ENCODE data around the gene CA10.

Gene CA10

DNA sequence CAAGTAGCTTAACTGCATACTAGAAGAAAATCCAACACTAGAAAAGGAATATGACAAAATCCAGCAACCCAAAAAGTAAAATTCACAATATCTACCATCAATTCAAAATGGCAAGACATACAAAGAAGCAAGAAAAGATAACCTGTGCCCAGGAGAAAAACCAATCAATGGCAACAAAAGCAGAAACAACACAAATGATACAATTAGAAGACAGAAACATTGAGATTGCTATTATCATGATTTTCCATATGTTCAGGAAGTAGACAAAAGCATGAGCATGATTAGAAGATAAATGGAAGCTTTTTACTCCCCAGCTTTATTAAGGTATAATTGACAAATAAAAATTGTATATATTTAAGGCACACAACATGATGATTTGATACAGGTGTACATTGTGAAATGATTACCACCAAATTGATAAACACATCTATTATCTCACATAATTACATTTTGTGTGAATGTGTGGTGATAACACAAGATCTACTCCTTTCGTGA lies 117.3 kb downstream of the CA10 start:
- DNase-seq: no peak

DNA sequence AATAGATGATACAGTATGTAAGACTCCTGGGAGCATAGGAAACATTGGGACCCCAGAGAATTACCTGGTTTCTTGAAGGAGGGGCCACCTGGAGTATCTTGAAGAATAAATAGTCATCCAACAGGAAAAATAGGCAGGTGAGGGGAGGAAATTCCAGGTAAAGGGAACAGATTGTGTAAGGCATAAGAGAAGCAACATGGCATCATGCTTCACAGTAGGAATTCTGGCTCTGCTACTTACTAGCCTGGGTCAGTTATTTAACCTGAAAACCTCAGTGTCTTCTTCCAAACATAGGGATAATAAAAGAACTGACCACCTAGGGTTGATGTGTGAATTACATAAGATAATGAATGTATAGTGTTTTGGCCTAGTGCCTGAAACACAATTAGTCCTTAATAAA lies 122.1 kb downstream of the CA10 start:
- no peak for DNase-seq

DNA sequence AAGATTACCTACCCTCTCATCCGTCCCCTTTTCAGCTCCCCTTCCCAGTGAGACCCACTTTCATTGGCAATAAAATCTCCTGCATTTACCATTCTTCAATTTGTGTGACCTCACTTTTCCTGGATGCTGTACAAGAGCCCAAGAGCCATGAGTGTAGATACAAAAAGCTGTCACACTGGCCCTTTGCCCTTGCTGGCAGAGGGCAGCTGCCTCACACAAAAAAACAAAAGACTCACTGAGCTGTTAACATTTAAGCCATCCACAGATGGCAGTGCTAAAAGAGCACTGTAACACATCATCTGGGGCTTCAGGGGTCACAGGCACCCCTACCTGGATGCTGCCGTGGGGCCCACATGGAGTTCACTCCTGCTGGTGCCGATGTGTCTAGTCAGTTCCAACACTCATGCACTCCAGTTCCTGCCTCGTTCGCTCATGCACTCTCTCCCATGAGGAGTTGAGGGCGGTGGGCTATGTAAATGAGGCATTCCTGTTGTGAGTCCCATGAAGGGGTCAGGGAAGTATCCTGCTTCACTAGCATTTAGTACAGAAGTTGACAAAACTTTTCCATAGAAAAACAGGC lies 123.1 kb downstream of the CA10 start:
- no peak for DNase-seq

DNA sequence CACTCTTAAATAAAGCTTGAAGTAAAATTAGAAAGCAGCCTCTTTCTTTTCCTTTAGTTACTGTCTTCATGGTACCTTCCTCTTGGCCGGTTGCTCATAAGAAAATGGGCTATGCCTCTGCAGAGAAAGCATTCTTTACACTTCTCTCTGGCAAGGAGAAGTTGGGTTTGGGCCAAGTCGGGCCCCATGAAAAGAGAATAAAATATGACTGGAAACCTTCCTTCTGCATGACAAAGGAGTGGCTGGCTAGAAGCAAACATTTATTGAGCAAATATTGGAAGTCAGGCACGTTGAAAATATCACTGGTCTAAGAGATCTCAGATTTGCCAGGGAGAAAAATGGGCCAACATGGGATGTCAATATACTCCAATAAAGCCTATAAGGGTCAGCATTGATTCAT lies 126.1 kb downstream of the CA10 start:
- no peak for DNase-seq

DNA sequence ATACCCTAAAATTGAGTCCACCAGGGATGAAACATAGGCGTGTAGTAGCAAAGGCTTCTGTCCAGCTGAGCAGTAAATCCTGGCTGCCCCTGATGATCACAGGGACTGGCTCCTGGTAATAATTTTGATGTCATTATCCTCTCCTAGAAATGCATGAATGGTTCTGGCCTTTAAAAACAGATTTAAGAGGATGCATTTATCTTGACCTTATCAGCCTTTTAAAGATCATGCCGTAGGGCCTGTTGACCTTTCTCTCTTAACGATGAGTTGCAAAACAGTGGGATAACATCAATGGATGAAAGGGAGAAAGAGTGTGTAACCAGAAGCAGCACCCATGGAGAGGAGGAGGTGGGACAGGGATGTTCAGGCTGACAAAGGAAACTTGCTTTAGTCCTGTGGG lies 128.5 kb downstream of the CA10 start:
- no peak for DNase-seq

DNA sequence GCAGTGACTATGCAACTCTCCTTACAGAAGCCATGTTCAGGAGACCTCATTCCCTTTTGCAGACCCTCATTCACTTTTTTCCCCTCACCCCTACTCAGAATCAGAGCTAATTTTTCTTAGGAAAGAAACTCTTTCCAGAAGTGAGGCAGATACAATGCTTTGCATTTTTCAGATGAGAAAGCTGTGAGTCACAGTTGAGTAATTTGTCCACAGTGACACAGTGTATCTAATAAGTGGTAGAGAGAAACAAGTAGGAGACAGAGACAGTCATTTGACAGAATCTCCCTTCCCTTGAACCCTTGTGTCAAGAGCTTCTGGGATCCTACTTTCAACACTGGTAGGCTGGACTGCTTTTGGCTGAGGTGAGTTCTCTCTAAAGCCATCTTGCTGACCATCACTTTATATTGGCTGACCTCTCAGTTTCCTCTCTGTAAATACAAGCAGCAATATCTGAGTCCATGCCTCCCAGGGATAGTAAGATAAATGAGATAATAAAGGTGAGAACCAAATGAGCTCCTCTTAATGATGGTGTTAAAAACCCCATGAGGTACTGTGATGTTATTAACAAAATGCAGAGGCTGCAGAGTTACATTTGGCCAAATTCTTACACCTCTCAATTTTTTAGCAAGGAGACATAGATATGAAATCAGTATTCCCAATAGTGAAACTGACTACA lies 130.8 kb downstream of the CA10 start:
- DNase-seq: no peak

DNA sequence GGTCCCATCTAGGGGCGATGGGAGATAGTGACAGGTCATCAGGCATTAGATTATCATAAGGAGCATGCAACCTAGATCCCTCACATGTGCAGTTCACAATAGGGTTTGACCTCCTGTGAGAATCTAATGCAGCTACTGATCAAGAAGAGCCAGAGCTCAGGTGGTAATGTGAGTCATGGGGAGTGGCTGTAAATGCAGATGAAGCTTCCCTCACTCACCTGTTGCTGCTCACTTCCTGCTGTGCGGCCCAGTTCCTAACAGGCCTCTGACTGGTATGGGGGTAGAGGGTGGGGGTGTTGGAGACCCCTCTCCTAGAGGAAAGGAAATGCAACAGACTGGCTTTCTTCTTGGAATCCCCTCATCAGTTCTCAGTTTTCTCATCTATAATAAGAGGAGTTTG lies 131.4 kb downstream of the CA10 start:
- no peak for DNase-seq

DNA sequence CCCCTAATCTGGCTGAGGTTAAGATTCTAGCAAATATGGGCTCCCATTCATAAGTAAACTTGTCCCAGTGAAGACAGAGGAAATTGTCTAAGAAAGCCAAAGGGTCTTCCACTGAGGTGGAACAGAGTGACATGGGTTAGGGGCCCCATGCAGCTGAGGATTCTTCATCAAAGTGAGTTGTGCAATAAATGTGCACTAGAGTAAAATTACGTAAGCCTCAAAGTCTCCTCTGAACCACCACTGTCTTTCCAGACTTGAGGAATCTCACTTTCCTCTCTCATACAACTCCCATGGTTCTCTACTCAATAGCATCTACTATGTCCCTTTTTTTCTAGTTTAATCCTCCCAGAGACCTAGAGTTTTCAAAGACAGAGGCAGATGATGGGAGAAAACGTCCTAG lies 132.4 kb downstream of the CA10 start:
- no peak for DNase-seq

DNA sequence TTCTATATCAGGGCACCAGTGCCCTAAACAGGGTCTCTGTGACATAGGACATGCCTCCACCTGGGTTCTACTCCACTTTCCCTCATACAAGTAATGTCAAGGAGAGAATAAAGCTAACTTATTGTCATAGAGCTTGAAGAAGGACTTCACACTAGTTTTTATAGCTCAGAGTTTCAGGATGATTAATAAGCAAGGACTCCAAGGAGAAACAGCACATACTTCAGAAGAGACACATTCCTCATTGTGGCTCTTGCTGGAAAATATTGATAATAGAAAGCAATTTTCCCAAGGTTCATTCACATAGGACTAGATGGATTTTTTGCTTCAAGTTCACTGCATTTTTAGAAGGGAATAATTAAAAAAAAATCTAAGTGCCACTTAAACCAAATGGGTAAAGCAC lies 133.3 kb downstream of the CA10 start:
- no peak for DNase-seq

DNA sequence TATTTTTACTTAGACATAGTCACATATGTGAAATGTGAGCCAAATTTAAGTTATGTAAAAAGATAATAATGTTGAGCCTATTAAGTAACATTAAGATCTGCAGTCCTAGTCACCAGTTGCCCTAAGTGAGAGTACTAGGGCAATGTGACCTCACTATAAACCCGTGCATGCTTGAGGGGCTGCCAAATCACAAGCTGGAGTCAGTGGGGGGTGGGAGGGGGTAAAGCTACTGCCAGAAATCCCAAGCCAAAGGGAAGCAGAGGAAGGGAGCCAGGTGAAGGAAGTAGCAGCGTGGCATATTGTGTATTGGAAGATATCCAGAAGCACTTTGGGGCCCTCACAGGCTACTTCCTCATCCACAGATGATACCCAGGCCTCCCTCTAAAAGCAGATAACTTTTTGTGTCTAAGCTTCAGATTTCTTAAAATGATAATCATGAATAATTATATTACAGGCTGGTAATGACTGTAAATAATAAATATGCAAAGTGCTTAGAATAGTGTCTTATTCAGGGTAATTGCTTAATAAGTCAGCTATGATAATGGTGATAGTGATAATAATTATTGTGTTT lies 134.1 kb downstream of the CA10 start:
- no peak for DNase-seq

DNA sequence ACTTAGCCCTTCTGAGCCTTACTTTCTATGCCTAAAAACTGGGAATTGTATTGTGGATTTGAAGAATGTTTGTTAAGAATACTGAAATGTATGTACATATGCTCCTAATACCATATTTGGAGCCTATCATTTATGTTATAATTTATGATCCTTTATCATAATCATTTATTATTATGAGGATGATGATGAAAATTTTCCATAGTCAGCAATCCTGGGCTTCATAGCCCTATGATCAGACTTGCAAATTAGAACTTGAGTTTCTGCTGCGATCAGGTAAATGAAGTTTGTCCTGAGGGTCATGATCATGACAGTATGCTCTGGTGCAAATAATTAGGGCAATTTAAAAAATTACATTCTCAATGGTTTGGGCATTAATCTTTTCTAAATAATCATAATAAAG lies 147.4 kb downstream of the CA10 start:
- DNase-seq: no peak

DNA sequence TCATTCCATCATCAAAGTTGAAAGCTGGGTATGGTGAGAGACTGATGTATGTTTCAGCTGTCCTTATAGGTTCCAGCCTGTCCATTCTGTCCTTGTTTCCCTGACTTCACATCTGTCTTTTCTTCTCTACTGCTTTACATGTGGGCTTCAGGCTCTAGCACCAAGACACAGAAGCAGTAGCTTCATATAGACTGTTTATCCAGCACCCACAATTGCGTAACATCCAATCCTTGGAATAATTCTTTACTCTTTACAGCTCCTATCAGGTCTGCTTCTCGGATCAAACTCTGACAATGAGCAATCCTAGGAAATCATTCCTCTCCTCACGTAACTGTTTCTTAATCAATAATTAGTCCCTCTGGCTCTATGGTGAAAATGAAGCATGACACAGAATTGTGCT lies 158.9 kb downstream of the CA10 start:
- no peak for DNase-seq

DNA sequence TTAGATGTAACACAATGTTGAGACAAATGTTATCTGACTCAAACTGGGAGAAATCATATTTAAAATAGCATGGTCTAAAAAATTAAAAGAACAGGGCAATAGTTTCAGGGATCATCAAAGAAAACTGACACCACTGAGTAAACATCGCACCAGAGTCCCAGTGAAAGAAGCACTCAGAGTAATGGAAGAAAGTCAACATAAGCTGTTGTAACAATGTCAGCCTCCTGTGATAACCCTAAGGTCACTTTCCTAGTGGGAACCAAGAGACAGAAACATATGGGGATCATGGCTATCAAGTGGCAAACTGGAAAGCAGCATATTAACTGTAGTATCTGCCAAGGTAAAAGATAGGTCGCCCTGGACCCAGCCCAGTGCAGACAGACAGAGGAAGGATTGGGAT lies 160.8 kb downstream of the CA10 start:
- DNase-seq: no peak

DNA sequence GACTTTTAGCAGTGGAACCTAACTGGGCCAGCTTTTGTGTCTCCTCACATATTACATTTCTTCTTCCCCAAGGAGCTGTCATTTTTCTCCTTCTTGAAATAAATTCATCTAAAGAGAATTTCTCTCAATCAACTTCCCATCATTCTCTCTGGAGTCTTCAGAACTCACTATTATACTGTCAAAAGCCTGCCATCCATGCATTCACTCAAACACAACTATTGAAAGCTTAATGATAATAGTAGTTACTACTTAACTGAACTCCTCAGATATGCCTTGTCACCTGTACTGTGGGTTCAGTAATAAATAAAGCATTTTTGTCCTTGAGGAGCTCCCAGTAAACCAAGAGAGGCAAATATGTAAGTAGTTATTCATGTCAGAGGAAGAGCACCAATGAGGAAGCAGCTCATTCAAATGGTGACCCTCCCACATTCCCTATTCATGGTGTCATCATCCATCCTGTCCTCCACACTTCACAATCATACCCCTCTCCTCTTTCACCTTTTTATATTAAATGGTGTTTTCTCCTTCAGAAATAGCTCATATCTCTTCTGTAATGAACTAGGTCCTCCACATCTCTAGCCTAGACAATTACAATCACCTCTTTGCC lies 162.6 kb downstream of the CA10 start:
- DNase-seq: no peak

DNA sequence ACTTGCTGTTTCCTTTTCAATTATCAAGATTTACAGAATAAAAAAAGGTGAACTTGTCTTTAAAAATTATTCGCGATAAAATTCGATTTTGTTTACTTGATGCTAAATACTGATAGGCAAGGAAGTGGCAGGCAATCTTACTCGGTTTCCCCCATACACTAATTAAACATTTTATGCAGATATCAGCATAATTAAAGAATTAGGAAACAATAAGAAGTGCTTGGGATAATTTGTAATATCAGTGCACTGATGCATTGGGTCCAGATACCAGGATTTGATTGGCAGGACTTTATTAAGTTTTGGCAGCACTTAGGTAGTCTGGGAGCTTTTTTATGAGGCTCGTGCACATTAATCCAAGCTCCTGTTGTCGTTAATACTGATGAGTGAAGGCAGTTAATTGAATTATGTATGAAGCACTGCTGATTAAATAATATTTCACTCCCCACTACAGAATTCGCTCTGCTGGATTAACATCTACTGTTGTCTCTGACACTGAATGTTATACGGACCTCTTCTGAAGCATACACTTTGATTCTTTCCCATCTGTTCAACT lies 165.6 kb downstream of the CA10 start:
- DNase-seq: no peak

DNA sequence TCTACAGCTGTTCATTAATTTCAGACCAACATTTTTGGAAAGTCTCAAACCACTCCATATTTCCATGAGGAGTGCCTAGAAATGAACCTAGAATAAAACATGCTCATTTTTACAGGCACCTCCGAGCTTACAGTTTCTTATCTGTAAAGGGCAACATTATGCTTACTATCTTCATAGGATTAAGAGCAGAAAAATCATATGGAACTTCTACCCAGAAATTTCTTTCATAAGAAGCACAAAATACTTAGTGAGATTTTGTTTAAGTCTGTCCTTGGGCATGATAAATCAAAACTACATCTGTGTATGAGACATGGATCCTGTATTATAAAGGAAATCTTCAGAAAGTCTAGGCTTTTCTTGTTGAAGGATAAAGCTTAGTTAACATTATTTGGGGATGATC lies 187.4 kb downstream of the CA10 start:
- DNase-seq: no peak

DNA sequence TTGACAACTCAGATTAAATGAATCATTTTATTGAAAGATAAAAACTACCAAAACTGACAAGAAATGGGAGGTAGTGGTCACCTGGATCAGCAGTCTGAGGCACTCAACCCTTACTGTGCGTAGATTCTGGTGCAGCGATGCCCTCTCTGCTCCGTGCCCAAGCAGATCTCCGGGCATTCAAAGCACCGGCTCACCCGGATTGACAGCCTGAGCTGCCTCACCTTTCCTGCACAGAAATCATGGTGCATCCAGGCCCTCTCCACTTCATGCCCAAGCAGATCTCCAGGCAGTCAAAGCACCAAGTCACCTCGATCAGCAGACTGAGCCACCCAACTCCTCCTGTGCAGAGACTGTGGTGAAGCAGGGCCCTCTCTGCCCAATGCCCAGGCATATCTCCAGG lies 196.8 kb downstream of the CA10 start:
- DNase-seq: no peak

DNA sequence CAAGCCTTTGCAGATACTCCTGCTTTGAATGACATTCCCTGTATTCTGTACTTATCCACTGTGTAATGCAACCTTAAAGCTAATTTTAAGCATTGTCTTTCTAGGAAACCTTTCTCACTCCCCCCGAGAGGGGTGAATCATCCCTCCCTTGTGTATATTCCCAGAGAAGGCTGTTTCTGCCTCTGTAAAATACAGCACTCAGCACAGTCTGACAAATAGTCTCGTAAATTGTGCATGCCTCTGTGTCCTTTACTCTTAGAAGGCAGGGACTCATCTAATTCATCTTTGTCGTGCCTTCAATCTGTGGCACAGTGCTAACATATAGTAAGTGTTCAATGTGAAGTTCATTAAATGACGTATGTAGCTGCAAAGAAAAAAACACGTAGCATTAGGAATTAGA lies 200.7 kb downstream of the CA10 start:
- DNase-seq: no peak

DNA sequence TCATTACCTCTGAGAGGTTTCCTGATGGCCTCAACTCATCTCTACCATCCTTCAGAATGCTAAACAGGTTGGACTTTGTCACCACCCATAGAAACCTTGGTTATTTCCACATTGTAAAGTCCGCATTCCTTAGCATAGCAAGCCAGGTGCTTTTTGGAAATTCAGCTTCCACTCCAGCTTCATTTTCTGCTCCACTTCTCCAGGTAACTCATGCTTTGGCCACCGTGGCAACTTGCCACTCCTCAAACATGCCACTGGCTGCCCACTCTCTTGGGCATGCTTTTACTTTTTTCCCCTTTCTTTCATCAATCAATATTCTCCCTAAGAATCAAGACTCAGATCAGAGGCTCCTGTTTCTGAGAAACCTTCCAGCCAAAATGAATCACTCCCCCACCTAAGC lies 203.3 kb downstream of the CA10 start:
- DNase-seq: no peak

DNA sequence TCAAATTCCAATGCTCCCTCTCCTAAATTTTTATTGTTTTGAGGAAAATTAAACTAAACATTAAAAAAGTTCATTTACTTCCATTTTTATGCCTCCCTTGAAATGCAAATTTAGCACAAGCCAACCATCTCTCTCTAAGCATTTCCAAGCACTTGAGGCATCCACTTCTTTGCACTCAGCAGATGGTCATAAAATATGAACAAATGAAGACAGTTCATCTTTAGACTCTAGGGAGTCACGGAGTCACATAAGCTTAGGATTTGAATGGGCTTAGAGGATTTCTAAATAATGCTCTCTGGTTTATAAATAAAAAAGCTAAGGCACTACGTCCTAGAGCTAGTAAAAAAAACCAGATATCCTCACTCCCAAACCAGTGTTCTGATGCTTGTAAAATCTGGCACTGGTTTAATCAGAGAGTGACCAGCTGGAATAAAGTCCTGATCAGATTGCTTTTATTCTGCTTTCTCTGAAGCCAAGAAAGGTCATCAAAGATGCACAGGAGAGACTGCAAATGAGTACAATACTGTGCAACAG lies 204.2 kb downstream of the CA10 start:
- no peak for DNase-seq

DNA sequence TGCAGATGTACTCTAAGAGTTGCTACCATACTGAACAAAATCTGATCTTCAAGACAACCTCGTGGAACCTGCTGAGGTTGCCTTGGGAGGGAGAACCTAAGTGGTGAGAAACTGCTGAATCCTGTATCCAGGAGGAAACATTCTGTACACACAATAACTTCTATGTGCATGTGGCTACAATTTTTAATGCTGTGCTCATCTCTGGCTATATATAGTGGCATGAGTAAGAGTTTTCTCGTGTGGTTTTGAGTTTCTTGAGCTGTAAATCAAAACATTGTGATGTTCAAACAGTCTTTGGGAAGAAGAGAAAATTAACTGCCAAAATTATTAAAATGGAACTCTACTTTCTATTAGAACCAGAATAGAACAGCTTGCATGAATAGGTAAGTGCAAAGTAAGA lies 206.8 kb downstream of the CA10 start:
- no peak for DNase-seq

DNA sequence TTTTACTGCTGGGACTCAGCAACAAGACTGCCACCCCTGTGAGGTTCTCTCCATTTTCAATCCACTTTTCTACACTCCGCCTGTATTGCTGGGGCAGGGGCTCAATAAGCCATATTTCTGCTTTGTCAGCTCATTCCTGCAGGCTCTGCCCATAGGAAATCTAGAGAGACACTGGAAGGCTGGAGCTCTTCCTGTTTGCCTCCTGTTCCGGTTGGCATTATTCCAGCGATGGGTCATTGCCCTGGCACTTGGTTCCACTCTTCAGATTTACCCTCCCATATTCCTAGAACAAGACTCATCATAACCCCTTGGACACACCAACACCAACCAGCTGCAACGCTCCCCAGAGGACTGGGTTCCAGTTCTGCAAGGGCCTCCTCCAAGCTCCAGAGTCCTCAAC lies 210.4 kb downstream of the CA10 start:
- DNase-seq: no peak

DNA sequence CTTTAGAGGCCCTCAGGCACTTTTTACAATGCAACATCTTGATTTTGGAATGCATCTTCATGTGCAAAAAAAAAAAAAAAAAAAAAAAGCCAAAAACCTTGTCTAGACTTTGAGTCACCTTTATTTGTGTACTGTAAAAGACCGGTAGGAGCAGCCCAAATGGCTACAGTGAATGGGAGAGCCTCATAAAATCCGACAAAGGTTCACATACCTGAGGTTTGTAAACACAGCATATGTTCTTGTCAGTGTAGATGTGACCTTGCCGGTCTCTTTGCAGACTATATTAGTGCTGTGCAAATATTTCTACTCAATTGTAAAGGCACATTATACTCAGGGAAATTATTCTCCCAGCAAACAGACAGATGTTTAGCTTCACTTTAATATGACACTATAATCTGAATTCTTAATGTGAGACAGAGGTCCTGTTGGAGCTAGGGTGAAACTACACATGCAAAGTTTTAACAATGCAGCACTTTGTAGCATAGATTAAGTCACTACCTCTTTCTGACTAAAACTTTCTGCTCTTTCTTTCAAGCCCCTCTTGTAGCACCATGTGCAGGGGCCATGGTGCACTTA lies 211.3 kb downstream of the CA10 start:
- no peak for DNase-seq
